Measurements from ENCODE around the gene LRRC61.

The LRRC61 gene

GRCh38 chr7:150371131-150371995 is 48.2 kb downstream of the LRRC61 start:
- DNase-seq (ENCODE audit: low read depth), result no peak

GRCh38 chr7:150371996-150372270 is 48.8 kb downstream of the LRRC61 start:
- no peak for DNase-seq (ENCODE audit: low read depth)

GRCh38 chr7:150372271-150373048 is 49.3 kb downstream of the LRRC61 start:
- DNase-seq (ENCODE audit: low read depth), result no peak

- no peak for DNase-seq (ENCODE audit: low read depth)
Observed at GRCh38 chr7:150373049-150373801, 50.1 kb downstream of the LRRC61 start.

DNA sequence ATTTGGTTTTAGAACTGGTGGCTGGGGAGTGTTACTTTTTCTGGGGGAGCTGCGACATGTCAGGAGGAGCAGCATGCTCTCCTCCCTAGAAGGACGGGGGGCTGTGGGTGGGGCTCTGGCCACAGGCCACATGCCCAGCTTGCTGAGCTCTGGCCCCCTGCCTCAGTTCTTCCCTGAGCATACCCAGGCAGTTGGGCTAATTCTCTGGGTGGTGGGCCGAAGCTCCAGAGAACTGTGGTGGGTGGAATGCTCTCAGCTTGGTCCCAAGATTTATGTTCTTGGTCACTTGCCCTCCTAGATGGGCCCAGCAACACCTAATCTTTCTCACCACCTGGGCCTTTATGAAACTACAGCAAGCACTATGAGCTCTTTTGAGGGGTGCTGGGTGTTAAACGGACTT is 50.9 kb downstream of the LRRC61 start:
- no peak for DNase-seq (ENCODE audit: low read depth)

GRCh38 chr7:150374472-150374871 is 51.3 kb downstream of the LRRC61 start:
- DNase-seq (ENCODE audit: low read depth), result no peak

DNA sequence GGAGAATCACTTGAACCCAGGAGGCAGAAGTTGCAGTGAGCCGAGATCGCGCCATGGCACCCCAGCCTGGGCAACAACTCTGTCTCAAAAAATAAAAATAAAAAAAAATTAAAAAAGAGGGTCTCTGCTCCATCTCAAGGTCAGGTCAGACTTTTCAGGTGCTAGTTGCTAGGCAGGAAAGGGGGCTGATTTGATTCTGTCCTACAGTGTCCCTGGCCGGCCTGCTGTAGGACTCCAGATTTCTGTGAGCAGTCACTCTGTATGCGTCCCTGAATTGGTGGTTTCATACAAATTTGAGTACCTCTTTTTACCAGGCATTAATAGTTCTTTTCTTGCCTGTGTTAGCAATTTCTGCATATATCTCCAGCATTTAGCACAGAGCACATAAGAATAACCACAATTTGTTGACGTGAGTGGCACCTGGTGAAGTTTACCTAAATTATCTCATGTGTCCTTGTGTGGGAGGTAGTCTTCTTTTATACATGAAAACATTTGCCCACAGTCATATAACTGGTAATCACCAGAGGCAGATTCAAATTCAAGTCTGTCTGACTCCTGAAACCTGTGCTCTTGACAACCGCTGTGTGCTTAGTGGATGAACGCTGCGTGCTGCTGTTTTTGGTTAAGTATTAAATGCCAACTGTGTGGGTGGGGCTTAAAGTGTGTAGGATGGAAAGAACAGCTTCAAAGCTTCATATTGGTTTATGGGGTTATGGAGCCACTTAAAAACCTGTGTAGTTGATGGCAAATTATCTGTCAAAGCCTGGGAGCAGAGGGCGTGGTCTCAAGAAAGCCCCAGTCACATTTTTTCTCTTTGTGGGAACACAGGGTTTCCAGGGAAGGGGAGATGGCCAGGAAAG is 52.7 kb downstream of the LRRC61 start:
- no peak for DNase-seq (ENCODE audit: low read depth)

GRCh38 chr7:150376560-150376959 is 53.4 kb downstream of the LRRC61 start:
- DNase-seq (ENCODE audit: low read depth), result no peak

GRCh38 chr7:150377196-150377595 is 54.0 kb downstream of the LRRC61 start:
- no peak for DNase-seq (ENCODE audit: low read depth)

DNA sequence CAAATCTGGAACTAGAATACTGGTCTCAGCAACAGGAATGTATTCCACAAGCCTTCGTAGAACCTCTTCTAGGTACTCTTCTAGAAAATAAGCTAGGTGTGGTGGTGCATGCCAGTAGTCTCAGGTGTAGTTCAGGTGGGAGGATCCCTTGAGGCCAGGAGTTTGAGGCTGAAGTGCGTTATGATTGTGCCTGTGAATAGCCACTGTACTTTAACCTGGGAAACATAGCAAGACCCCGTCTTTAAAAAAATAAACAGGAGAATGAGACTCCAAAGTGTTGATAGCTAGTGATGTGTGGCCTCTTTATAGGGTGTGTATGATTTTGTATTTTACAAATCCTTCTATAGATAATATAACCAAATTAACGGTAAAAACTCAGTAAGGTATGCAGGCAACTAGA is 54.5 kb downstream of the LRRC61 start:
- DNase-seq (ENCODE audit: low read depth), result no peak

GRCh38 chr7:150378115-150378852 is 55.1 kb downstream of the LRRC61 start:
- no peak for DNase-seq (ENCODE audit: low read depth)

DNA sequence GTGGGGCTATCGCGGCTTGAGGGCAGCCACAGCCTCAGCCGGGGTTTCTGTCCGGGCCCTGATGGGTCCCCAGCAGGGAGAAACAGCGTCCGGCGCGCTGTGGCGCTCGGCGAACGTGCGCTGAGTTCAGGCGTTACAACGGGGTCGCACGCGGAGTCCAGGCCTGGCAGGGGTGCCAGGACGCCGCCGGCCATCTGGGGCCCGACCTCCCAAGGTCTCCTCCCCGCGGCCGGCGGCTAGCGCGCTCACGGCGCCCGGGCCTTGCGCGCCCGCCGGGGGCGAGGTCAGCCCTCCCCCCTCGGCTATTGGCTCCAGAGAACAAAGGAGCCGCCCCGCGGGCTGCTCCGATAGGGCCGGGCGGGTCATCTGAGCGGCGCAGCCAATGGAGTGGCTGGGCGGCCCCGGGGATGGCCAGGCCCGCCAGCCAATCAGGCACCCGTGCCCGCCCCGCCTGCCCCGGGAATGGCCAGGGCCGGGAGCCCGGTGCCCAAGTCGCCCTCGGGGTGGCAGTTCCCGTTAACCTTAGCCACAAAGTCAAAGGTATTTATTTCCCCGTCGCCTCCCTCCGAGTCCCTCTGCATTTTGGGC is 55.8 kb downstream of the LRRC61 start, which contains the start of gene ZNF775:
ZNF775 (plus strand) TSS at position 478 of the 588 bp plus-strand sequence. CDS start 9,141 bp downstream, outside the sequence.
- peak; percentile 91 for DNase-seq (ENCODE audit: low read depth)

- DNase-seq (ENCODE audit: low read depth), result no peak
Observed at GRCh38 chr7:150379441-150380379, 56.6 kb downstream of the LRRC61 start.

GRCh38 chr7:150380463-150380862 is 57.3 kb downstream of the LRRC61 start:
- no peak for DNase-seq (ENCODE audit: low read depth)

GRCh38 chr7:150381096-150381495 is 57.9 kb downstream of the LRRC61 start:
- no peak for DNase-seq (ENCODE audit: low read depth)

DNA sequence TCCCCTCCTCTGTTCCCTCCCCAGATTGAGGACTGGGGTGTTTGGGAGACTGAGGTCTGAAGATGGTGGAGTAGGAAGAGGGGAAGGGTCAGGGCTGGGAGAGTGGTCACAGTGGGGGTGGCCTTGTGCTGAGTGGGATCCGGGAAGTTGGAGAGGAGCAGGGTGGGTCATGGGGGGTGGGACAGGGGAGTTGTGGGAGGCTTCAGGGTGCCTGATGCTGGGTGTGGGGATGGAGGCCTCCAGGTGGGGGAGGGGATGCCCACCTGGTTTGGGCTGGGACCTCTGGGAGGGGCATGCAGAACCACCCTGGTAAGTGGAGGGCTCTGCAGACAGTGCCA is 58.6 kb downstream of the LRRC61 start:
- no peak for DNase-seq (ENCODE audit: low read depth)

GRCh38 chr7:150382123-150382843 is 59.1 kb downstream of the LRRC61 start:
- no peak for DNase-seq (ENCODE audit: low read depth)

GRCh38 chr7:150382844-150383225 is 59.7 kb downstream of the LRRC61 start:
- no peak for DNase-seq (ENCODE audit: low read depth)

Data from stromal cell of bone marrow (primary cell).